GM23248 (cell line): ENCODE measurements around the gene PRR12. TPM values are rescaled to one million over a fixed set of nuclear protein-coding genes. Genes with fewer than 3 reads are reported as not detected.

ENCODE experiments used
- DNase-seq: peaks from one replicate; pipeline ENCODE4 v3.0.0-alpha.2; 2015
- H2AFZ ChIP-seq: fragments of 200-600 bp; sonication (generic); 2 replicates; pipeline ENCODE4 v1.6.1; 2016; ENCODE audit warnings: antibody characterized with exemption
- H3F3A ChIP-seq: fragments of 200-600 bp; sonication (generic); 2 replicates; pipeline ENCODE4 v1.6.1; 2016; ENCODE audit warnings: mild to moderate bottlenecking, antibody characterized with exemption, mixed run types; ENCODE audit not compliant: insufficient read depth
- H3K27ac ChIP-seq: fragments of 200-600 bp; sonication (generic); 2 replicates; pipeline ENCODE4 v1.5.1; 2016; ENCODE audit warnings: mild to moderate bottlenecking
- H3K27me3 ChIP-seq: fragments of 200-600 bp; sonication (generic); replicated peaks from 2 replicates; pipeline ENCODE4 v1.6.1; 2016; ENCODE audit warnings: mild to moderate bottlenecking; ENCODE audit not compliant: insufficient read depth
- H3K36me3 ChIP-seq: fragments of 200-600 bp; sonication (generic); 2 replicates; pipeline ENCODE4 v1.6.1; 2016; ENCODE audit warnings: low read depth, mild to moderate bottlenecking
- H3K4me1 ChIP-seq: fragments of 200-600 bp; sonication (generic); 2 replicates; pipeline ENCODE4 v1.6.1; 2016; ENCODE audit warnings: mild to moderate bottlenecking; ENCODE audit not compliant: insufficient read depth
- H3K4me2 ChIP-seq: fragments of 200-600 bp; sonication (generic); one replicate; pipeline ENCODE4 v1.6.1; 2016; ENCODE audit warnings: mild to moderate bottlenecking; ENCODE audit not compliant: unreplicated experiment
- H3K4me3 ChIP-seq: fragments of 200-600 bp; sonication (generic); 2 replicates; pipeline ENCODE4 v1.5.1; 2016; ENCODE audit warnings: mild to moderate bottlenecking
- H3K79me2 ChIP-seq: fragments of 200-600 bp; sonication (generic); 2 replicates; pipeline ENCODE4 v1.6.1; 2016; ENCODE audit warnings: mild to moderate bottlenecking; ENCODE audit not compliant: insufficient read depth
- H3K9ac ChIP-seq: fragments of 200-600 bp; sonication (generic); 2 replicates; pipeline ENCODE4 v1.6.1; 2016; ENCODE audit warnings: mild to moderate bottlenecking
- H3K9me2 ChIP-seq: fragments of 200-600 bp; sonication (generic); 2 replicates; pipeline ENCODE4 v1.6.1; 2016; ENCODE audit warnings: mixed run types, mild to moderate bottlenecking, moderate library complexity; ENCODE audit not compliant: insufficient read depth
- H3K9me3 ChIP-seq: fragments of 200-600 bp; sonication (generic); one replicate; pipeline ENCODE4 v1.6.1; 2017; ENCODE audit warnings: low read depth
- H4K20me1 ChIP-seq: fragments of 200-600 bp; sonication (generic); 2 replicates; pipeline ENCODE4 v1.6.0; 2016; ENCODE audit not compliant: insufficient read depth
- EZH2 ChIP-seq: fragments of 200-600 bp; sonication (generic); IDR thresholded peaks from 2 replicates; pipeline ENCODE4 v1.6.1; 2018; ENCODE audit warnings: antibody characterized with exemption, mild to moderate bottlenecking; ENCODE audit not compliant: insufficient read depth, poor library complexity, severe bottlenecking
- EZH2phosphoT487 ChIP-seq: fragments of 200-600 bp; sonication (generic); IDR thresholded peaks from 2 replicates; pipeline ENCODE4 v1.6.1; 2018; ENCODE audit warnings: antibody characterized with exemption, moderate library complexity, mild to moderate bottlenecking, low read depth; ENCODE audit not compliant: insufficient read depth
- WGBS, 2 experiments: methylation state at CpG; one replicate each; pipeline ENCODE4 v1.1.6; 2015 to 2017; ENCODE audit warnings: low lambda C conversion rate in 2 of 2, low coverage in 1 of 2; ENCODE audit errors: missing lambda C conversion rate in 2 of 2; 5-methylcytosine and 5-hydroxymethylcytosine counted together
- in situ Hi-C: fragments of 300-500 bp; cut with MboI; formaldehyde crosslinking; loops from 2 replicates; pipeline ENCODE4 v1.15.0; 2020
- polyA plus RNA-seq: library from polyadenylated mRNA; unstranded; fragments of >200 nt; fragmentation: Nextera tagmentation; extraction: Ambion mirVana; gene quantifications from 2 replicates; pipeline ENCODE4 v1.2.1, GENCODE V29; 2016
- total RNA-seq: library from RNA; depleted of rRNA; stranded (reverse); fragments of >200 nt; shearing (Covaris generic); gene quantifications from 2 replicates; pipeline ENCODE4 v1.2.3, GENCODE V29; 2014

Gene PRR12
- total and polyA plus RNA-seq, 2 experiments from 2014 or later, result 0.86 to 2.9 TPM

- Histone ChIP-seq H3K4me1 (peaks cover 17% of the 10 kb centered on the region), H3K27me3 (no peaks in the 10 kb centered on the region), H4K20me1 (no peaks in the 10 kb centered on the region), H3K79me2 (no peaks in the 10 kb centered on the region), H3K9me2 (no peaks in the 10 kb centered on the region), H3F3A (peaks cover 40% of the 10 kb centered on the region), H3K9ac (no peak overlapping the region), H3K9me3 (no peaks in the 10 kb centered on the region), H3K36me3 (peaks cover 10% of the 10 kb centered on the region; the same call in 1 of the 2 replicates), H3K27ac (no peak overlapping the region), H2AFZ (no peak overlapping the region), H3K4me2 (no peak overlapping the region), H3K4me3 (no peak overlapping the region)
- WGBS, 2 experiments, result 95 to 96% methylated on average over 7 of the region's 7 CpGs
- TF ChIP-seq EZH2phosphoT487, result no peak
- no peak for TF ChIP-seq EZH2
- DNase-seq, result no peak
- in situ Hi-C loops, result no loop called here
Observed at GRCh38 chr19:49551531-49551930, 39.5 kb upstream of the PRR12 start.

- H3F3A ChIP-seq, result peaks cover 30% of the 10 kb centered on the region
- no peaks in the 10 kb centered on the region for H4K20me1 ChIP-seq
- no peaks in the 10 kb centered on the region for H3K27me3 ChIP-seq
- H3K36me3 ChIP-seq, result peaks cover 15% of the 10 kb centered on the region; the same call in 1 of the 2 replicates
- DNase-seq, result no peak
- H2AFZ ChIP-seq, result no peak overlapping the region
- H3K4me2 ChIP-seq, result no peak overlapping the region
- H3K9ac ChIP-seq, result no peak overlapping the region
- in situ Hi-C loops, result no loop called here
- no peaks in the 10 kb centered on the region for H3K9me3 ChIP-seq
- no peaks in the 10 kb centered on the region for H3K79me2 ChIP-seq
- no peak overlapping the region for H3K4me3 ChIP-seq
- peaks cover 13% of the 10 kb centered on the region for H3K4me1 ChIP-seq
- H3K27ac ChIP-seq, result no peak overlapping the region
- no peak for TF ChIP-seq EZH2phosphoT487
- TF ChIP-seq EZH2, result no peak
- WGBS, 2 experiments, result 91 to 92% methylated on average over 11 of the region's 11 CpGs
- H3K9me2 ChIP-seq, result no peaks in the 10 kb centered on the region
Observed at GRCh38 chr19:49552749-49553148, 38.2 kb upstream of the PRR12 start.

GRCh38 chr19:49553451-49554271 lies 37.3 kb upstream of the PRR12 start:
- peaks cover 19% of the 10 kb centered on the region; the same call in 1 of the 2 replicates for H3K36me3 ChIP-seq
- no peaks in the 10 kb centered on the region for H3K9me2 ChIP-seq
- no peak overlapping the region for H3K4me2 ChIP-seq
- peaks cover 30% of the 10 kb centered on the region for H3F3A ChIP-seq
- H4K20me1 ChIP-seq, result no peaks in the 10 kb centered on the region
- in situ Hi-C loops, result no loop called here
- WGBS, 2 experiments, result 38 to 45% methylated on average over 9 to 10 of the region's 10 CpGs
- H2AFZ ChIP-seq, result no peak overlapping the region
- peaks cover 13% of the 10 kb centered on the region for H3K4me1 ChIP-seq
- no peaks in the 10 kb centered on the region for H3K9me3 ChIP-seq
- H3K9ac ChIP-seq, result peak overlapping the region; percentile 60
- H3K27me3 ChIP-seq, result no peaks in the 10 kb centered on the region
- no peaks in the 10 kb centered on the region for H3K79me2 ChIP-seq
- TF ChIP-seq EZH2phosphoT487 (no peak), EZH2 (no peak)
- peak overlapping the region; percentile 82 for H3K27ac ChIP-seq
- peak; percentile 94 for DNase-seq
- no peak overlapping the region for H3K4me3 ChIP-seq

GRCh38 chr19:49554701-49555181 lies 36.2 kb upstream of the PRR12 start:
- in situ Hi-C loops, result no loop called here
- H3K79me2 ChIP-seq, result no peaks in the 10 kb centered on the region
- H3K27ac ChIP-seq, result peak overlapping the region; percentile 82
- peaks cover 30% of the 10 kb centered on the region for H3F3A ChIP-seq
- no peak overlapping the region for H3K4me2 ChIP-seq
- peaks cover 19% of the 10 kb centered on the region; the same call in 1 of the 2 replicates for H3K36me3 ChIP-seq
- no peak overlapping the region for H3K4me3 ChIP-seq
- peak; percentile 43 for DNase-seq
- no peaks in the 10 kb centered on the region for H3K27me3 ChIP-seq
- H3K9ac ChIP-seq, result peak overlapping the region; percentile 60; the same call in 1 of the 2 replicates
- no peaks in the 10 kb centered on the region for H3K9me3 ChIP-seq
- no peaks in the 10 kb centered on the region for H3K9me2 ChIP-seq
- peaks cover 13% of the 10 kb centered on the region for H3K4me1 ChIP-seq
- H2AFZ ChIP-seq, result no peak overlapping the region
- 85 to 90% methylated on average over 17 of the region's 17 CpGs for WGBS, 2 experiments
- no peaks in the 10 kb centered on the region for H4K20me1 ChIP-seq
- TF ChIP-seq EZH2phosphoT487 (no peak), EZH2 (no peak)
